ENCODE measurements around the gene CDC42EP2.
"Not testable (repeated sequence)": the region's sequence is repeated elsewhere in the genome, so short reads cannot be mapped to it uniquely, and the experiment has no call there.

The CDC42EP2 gene

GRCh38 chr11:65329478-65329877, 14.8 kb downstream of the CDC42EP2 start:
- Mint-ChIP-seq H3K4me3 (peak overlapping the region in 1 of 2 donors; percentile 57), H3K9me3 (no peaks in the 10 kb centered on the region), H3K27ac (no peak overlapping the region), H3K27me3 (no peaks in the 10 kb centered on the region), H3K4me1 (peaks cover 11% of the 10 kb centered on the region)
- ATAC-seq (no peak), DNase-seq (no peak)

- Mint-ChIP-seq H3K4me3 (peak overlapping the region in 1 of 2 donors; percentile 57), H3K27me3 (no peaks in the 10 kb centered on the region), H3K4me1 (peaks cover 15% of the 10 kb centered on the region), H3K27ac (peak overlapping the region in 1 of 2 donors; percentile 42), H3K9me3 (no peaks in the 10 kb centered on the region)
- ATAC-seq (peak; percentile 40), DNase-seq (peak; percentile 77 to 78)
Observed at GRCh38 chr11:65329944-65330403, 15.3 kb downstream of the CDC42EP2 start.

GRCh38 chr11:65330544-65330943, 15.9 kb downstream of the CDC42EP2 start:
- no peaks in the 10 kb centered on the region for H3K27me3 Mint-ChIP-seq
- H3K4me1 Mint-ChIP-seq = peaks cover 21% of the 10 kb centered on the region
- no peak overlapping the region for H3K27ac Mint-ChIP-seq
- H3K9me3 Mint-ChIP-seq = no peaks in the 10 kb centered on the region
- ATAC-seq (no peak), DNase-seq (no peak)
- H3K4me3 Mint-ChIP-seq = no peak overlapping the region

- not testable (repeated sequence) for DNase-seq, H3K9me3 Mint-ChIP-seq, H3K27ac Mint-ChIP-seq, H3K4me3 Mint-ChIP-seq, ATAC-seq, H3K27me3 Mint-ChIP-seq
- H3K4me1 Mint-ChIP-seq = peaks cover 25% of the 10 kb centered on the region
Observed at GRCh38 chr11:65332591-65332990, 17.9 kb downstream of the CDC42EP2 start.

- H3K27ac Mint-ChIP-seq = peak overlapping the region; percentile 92 to 94
- no peaks in the 10 kb centered on the region for H3K9me3 Mint-ChIP-seq
- peaks cover 40% of the 10 kb centered on the region for H3K4me1 Mint-ChIP-seq
- no peak for DNase-seq
- no peak for ATAC-seq
- no peaks in the 10 kb centered on the region for H3K27me3 Mint-ChIP-seq
- H3K4me3 Mint-ChIP-seq = peak overlapping the region; percentile 89 to 95
Observed at GRCh38 chr11:65334696-65335295, 20.1 kb downstream of the CDC42EP2 start.

- Mint-ChIP-seq H3K4me1 (peaks cover 47% of the 10 kb centered on the region), H3K27me3 (no peaks in the 10 kb centered on the region), H3K27ac (peak overlapping the region in 1 of 2 donors; percentile 35), H3K9me3 (no peaks in the 10 kb centered on the region), H3K4me3 (no peak overlapping the region)
- no peak for DNase-seq
- ATAC-seq = no peak
Observed at GRCh38 chr11:65338676-65339075, 24.0 kb downstream of the CDC42EP2 start.

GRCh38 chr11:65340226-65340625, 25.6 kb downstream of the CDC42EP2 start:
- Mint-ChIP-seq H3K4me1 (peaks cover 37% of the 10 kb centered on the region), H3K27ac (peak overlapping the region in 1 of 2 donors; percentile 9), H3K9me3 (no peaks in the 10 kb centered on the region), H3K27me3 (no peaks in the 10 kb centered on the region), H3K4me3 (no peak overlapping the region)
- no peak for ATAC-seq
- no peak for DNase-seq

GRCh38 chr11:65341856-65342255, 27.2 kb downstream of the CDC42EP2 start:
- Mint-ChIP-seq H3K27me3 (no peaks in the 10 kb centered on the region), H3K9me3 (no peaks in the 10 kb centered on the region), H3K4me1 (peaks cover 30% of the 10 kb centered on the region), H3K4me3 (no peak overlapping the region), H3K27ac (no peak overlapping the region)
- ATAC-seq (no peak), DNase-seq (no peak)

- H3K4me3 Mint-ChIP-seq = no peak overlapping the region
- DNase-seq (no peak), ATAC-seq (no peak)
- no peak overlapping the region for H3K27ac Mint-ChIP-seq
- H3K9me3 Mint-ChIP-seq = no peaks in the 10 kb centered on the region
- peaks cover 25% of the 10 kb centered on the region for H3K4me1 Mint-ChIP-seq
- no peaks in the 10 kb centered on the region for H3K27me3 Mint-ChIP-seq
Observed at GRCh38 chr11:65351511-65351910, 36.8 kb downstream of the CDC42EP2 start.

GRCh38 chr11:65352783-65353182, 38.1 kb downstream of the CDC42EP2 start:
- Mint-ChIP-seq H3K27ac (no peak overlapping the region), H3K27me3 (peaks cover 6% of the 10 kb centered on the region), H3K4me3 (no peak overlapping the region), H3K9me3 (no peaks in the 10 kb centered on the region), H3K4me1 (peaks cover 25% of the 10 kb centered on the region)
- DNase-seq = no peak
- no peak for ATAC-seq

- ATAC-seq (no peak), DNase-seq (no peak)
- Mint-ChIP-seq H3K4me3 (peak overlapping the region; percentile 41 to 71), H3K4me1 (peaks cover 25% of the 10 kb centered on the region), H3K9me3 (no peaks in the 10 kb centered on the region), H3K27ac (no peak overlapping the region), H3K27me3 (peaks cover 6% of the 10 kb centered on the region)
Observed at GRCh38 chr11:65353376-65353775, 38.7 kb downstream of the CDC42EP2 start.

- Mint-ChIP-seq H3K9me3 (no peaks in the 10 kb centered on the region), H3K4me1 (peaks cover 25% of the 10 kb centered on the region), H3K27me3 (peaks cover 6% of the 10 kb centered on the region), H3K4me3 (peak overlapping the region; percentile 41 to 71), H3K27ac (no peak overlapping the region)
- ATAC-seq (no peak), DNase-seq (no peak)
Observed at GRCh38 chr11:65353900-65354264, 39.2 kb downstream of the CDC42EP2 start.

GRCh38 chr11:65354265-65355012, 39.8 kb downstream of the CDC42EP2 start, which contains the start of gene TIGD3:
Gene TIGD3 (plus strand): TSS chr11:65354751. CDS start chr11:65355809, 1,058 bp downstream.
- no peaks in the 10 kb centered on the region for H3K9me3 Mint-ChIP-seq
- peak within 1 kb of the TSS; percentile 1 to 92 for H3K27ac Mint-ChIP-seq
- peaks cover 25% of the 10 kb centered on the region for H3K4me1 Mint-ChIP-seq
- ATAC-seq (peak; percentile 97), DNase-seq (peak; percentile 96)
- peak within 1 kb of the TSS; percentile 92 to 95 for H3K4me3 Mint-ChIP-seq
- H3K27me3 Mint-ChIP-seq = peaks cover 6% of the 10 kb centered on the region

- no peaks in the 10 kb centered on the region for H3K9me3 Mint-ChIP-seq
- H3K4me3 Mint-ChIP-seq = peak overlapping the region; percentile 92 to 95
- H3K27me3 Mint-ChIP-seq = peaks cover 6% of the 10 kb centered on the region
- H3K27ac Mint-ChIP-seq = peak overlapping the region; percentile 1 to 92
- peak; percentile 43 for ATAC-seq
- DNase-seq = peak; percentile 48 to 49
- peaks cover 25% of the 10 kb centered on the region for H3K4me1 Mint-ChIP-seq
Observed at GRCh38 chr11:65355013-65355775, 40.5 kb downstream of the CDC42EP2 start.

- peak overlapping the region in 1 of 2 donors; percentile 1 for H3K27ac Mint-ChIP-seq
- no peak for DNase-seq
Observed at GRCh38 chr11:65355776-65356393, 41.2 kb downstream of the CDC42EP2 start.

More at GRCh38 chr11:65355776-65356393, 41.2 kb downstream of the CDC42EP2 start:
- Mint-ChIP-seq H3K9me3 (no peaks in the 10 kb centered on the region), H3K27me3 (peaks cover 6% of the 10 kb centered on the region), H3K4me3 (peak overlapping the region; percentile 92 to 95), H3K4me1 (peaks cover 25% of the 10 kb centered on the region)
- no peak for ATAC-seq

Measured in stimulated activated naive CD8-positive, alpha-beta T cell treated with anti-CD3 and anti-CD28 coated beads, Interleukin-15, amount 100 ng/mL, for 72 hours (primary cell).